HG03457 (cell line): ENCODE data around the gene GBP1.
"Not testable (repeated sequence)": the region's sequence is repeated elsewhere in the genome, so short reads cannot be mapped to it uniquely, and the experiment has no call there.

Source experiments
- ATAC-seq: cut with Tn5 transposase; IDR thresholded peaks from one replicate; pipeline ENCODE4 v1.9.1; 2021; ENCODE audit warnings: moderate number of reproducible peaks; ENCODE audit not compliant: unreplicated experiment

Gene GBP1

GRCh38 chr1:89051955-89052312, 13.1 kb downstream of the GBP1 start:
- ATAC-seq: no peak

- ATAC-seq: no peak
These were observed 13.6 kb downstream of the GBP1 start for GRCh38 chr1:89051300-89051954.

- ATAC-seq: no peak
These were observed 14.4 kb downstream of the GBP1 start for GRCh38 chr1:89050649-89051033.

- not testable (repeated sequence) for ATAC-seq
These were observed 14.9 kb downstream of the GBP1 start for GRCh38 chr1:89049901-89050648.

GRCh38 chr1:89049187-89049586, 15.8 kb downstream of the GBP1 start:
- ATAC-seq: not testable (repeated sequence)

- no peak for ATAC-seq
These were observed 17.3 kb downstream of the GBP1 start for GRCh38 chr1:89047734-89048133.

GRCh38 chr1:89046318-89047183, 18.5 kb downstream of the GBP1 start:
- peak; percentile 53 for ATAC-seq

GRCh38 chr1:89044970-89045721, 19.9 kb downstream of the GBP1 start:
- ATAC-seq: no peak

- ATAC-seq: no peak
These were observed 21.1 kb downstream of the GBP1 start for GRCh38 chr1:89043940-89044339.

GRCh38 chr1:89042491-89042890, 22.5 kb downstream of the GBP1 start:
- ATAC-seq: no peak

GRCh38 chr1:89041721-89042120, 23.3 kb downstream of the GBP1 start:
- ATAC-seq: no peak

GRCh38 chr1:89041119-89041641, 23.8 kb downstream of the GBP1 start:
- ATAC-seq: peak; percentile 89

GRCh38 chr1:89040315-89040626, 24.7 kb downstream of the GBP1 start:
- ATAC-seq: no peak

- ATAC-seq: no peak
These were observed 27.8 kb downstream of the GBP1 start for GRCh38 chr1:89037186-89037585.

GRCh38 chr1:89035080-89035479, 29.9 kb downstream of the GBP1 start:
- no peak for ATAC-seq

- not testable (repeated sequence) for ATAC-seq
These were observed 31.0 kb downstream of the GBP1 start for GRCh38 chr1:89034004-89034403.

GRCh38 chr1:89029051-89029450, 36.0 kb downstream of the GBP1 start:
- ATAC-seq: not testable (repeated sequence)

GRCh38 chr1:89025928-89026327, 39.1 kb downstream of the GBP1 start:
- ATAC-seq: no peak

GRCh38 chr1:89023026-89023425, 42.0 kb downstream of the GBP1 start:
- ATAC-seq: no peak

GRCh38 chr1:89022167-89022959, 42.6 kb downstream of the GBP1 start, which contains the start of gene GBP3:
TSS of gene GBP3 (minus strand) at chr1:89022866. CDS start at chr1:89020721, 2,145 bp downstream.
- ATAC-seq: peak; percentile 66
